H9 (cell line): ENCODE results near the gene SLBP. TPM values are rescaled to one million over a fixed set of nuclear protein-coding genes. Genes with fewer than 3 reads are reported as not detected.

Source experiments
- DNase-seq: peaks from one replicate; pipeline ENCODE4 v3.0.0-alpha.2; 2017
- H2AFZ ChIP-seq: one replicate; pipeline ENCODE4 v1.6.1; 2013; ENCODE audit warnings: mild to moderate bottlenecking, low read length, control low read depth, moderate library complexity
- H2AK5ac ChIP-seq: 2 replicates; pipeline ENCODE4 v1.6.1; 2013; ENCODE audit warnings: low read length, control low read depth, mixed read lengths; ENCODE audit not compliant: insufficient read length
- H2BK120ac ChIP-seq: one replicate; pipeline ENCODE4 v1.6.1; 2013; ENCODE audit warnings: low read depth, mild to moderate bottlenecking, low read length, control low read depth, inconsistent platforms; ENCODE audit not compliant: poor library complexity, severe bottlenecking
- H2BK12ac ChIP-seq: 2 replicates; pipeline ENCODE4 v1.6.1; 2013; ENCODE audit warnings: low read length, control low read depth, mixed read lengths, low read depth; ENCODE audit not compliant: insufficient read length
- H2BK15ac ChIP-seq: 2 replicates; pipeline ENCODE4 v1.6.1; 2013; ENCODE audit warnings: low read depth, low read length, control low read depth
- H2BK20ac ChIP-seq: one replicate; pipeline ENCODE4 v1.6.1; 2013; ENCODE audit warnings: low read depth, mild to moderate bottlenecking, low read length, control low read depth, inconsistent platforms; ENCODE audit not compliant: poor library complexity, severe bottlenecking
- H2BK5ac ChIP-seq: 2 replicates; pipeline ENCODE4 v1.6.1; 2013; ENCODE audit warnings: low read length, control low read depth, mixed read lengths; ENCODE audit not compliant: insufficient read length
- H3K14ac ChIP-seq: 2 replicates; pipeline ENCODE4 v1.6.1; 2013; ENCODE audit warnings: low read length, control low read depth; ENCODE audit not compliant: insufficient read depth
- H3K18ac ChIP-seq: 2 replicates; pipeline ENCODE4 v1.6.1; 2013; ENCODE audit warnings: low read depth, mild to moderate bottlenecking, mixed read lengths, low read length, control low read depth; ENCODE audit not compliant: insufficient read length
- H3K23ac ChIP-seq: 2 replicates; pipeline ENCODE4 v1.6.1; 2013; ENCODE audit warnings: low read length, control low read depth, mixed read lengths, low read depth; ENCODE audit not compliant: insufficient read length
- H3K23me2 ChIP-seq: 2 replicates; pipeline ENCODE4 v1.6.1; 2013; ENCODE audit warnings: low read depth, mild to moderate bottlenecking, mixed read lengths, low read length, control low read depth; ENCODE audit not compliant: insufficient read length, poor library complexity, severe bottlenecking
- H3K27ac ChIP-seq: 2 replicates; pipeline ENCODE4 v1.5.1; 2013; ENCODE audit warnings: low read length, control low read depth, mixed read lengths, low read depth; ENCODE audit not compliant: insufficient read length
- H3K27me3 ChIP-seq: 2 replicates; pipeline ENCODE4 v1.6.1; 2013; ENCODE audit warnings: low read length, control low read depth, inconsistent platforms; ENCODE audit not compliant: insufficient read depth
- H3K4ac ChIP-seq: 2 replicates; pipeline ENCODE4 v1.6.1; 2013; ENCODE audit warnings: low read depth, mild to moderate bottlenecking, control low read depth, inconsistent platforms, low read length, moderate library complexity
- H3K4me1 ChIP-seq: 2 replicates; pipeline ENCODE4 v1.6.1; 2013; ENCODE audit warnings: low read length, control low read depth, inconsistent platforms; ENCODE audit not compliant: insufficient read depth
- H3K4me2 ChIP-seq: 2 replicates; pipeline ENCODE4 v1.6.1; 2013; ENCODE audit warnings: low read length, control low read depth, mixed read lengths; ENCODE audit not compliant: insufficient read length, insufficient read depth
- H3K56ac ChIP-seq: 2 replicates; pipeline ENCODE4 v1.6.1; 2013; ENCODE audit warnings: low read depth, mild to moderate bottlenecking, mixed read lengths, low read length, control low read depth; ENCODE audit not compliant: insufficient read length
- H3K79me1 ChIP-seq: 2 replicates; pipeline ENCODE4 v1.6.1; 2013; ENCODE audit warnings: low read depth, mild to moderate bottlenecking, moderate library complexity, low read length, control low read depth, inconsistent platforms; ENCODE audit not compliant: insufficient read depth, poor library complexity, severe bottlenecking
- H3K79me2 ChIP-seq: 2 replicates; pipeline ENCODE4 v1.6.1; 2013; ENCODE audit warnings: low read length, control low read depth, inconsistent platforms; ENCODE audit not compliant: insufficient read depth
- H3K9ac ChIP-seq: 2 replicates; pipeline ENCODE4 v1.6.1; 2013; ENCODE audit warnings: low read length, control low read depth, mixed read lengths; ENCODE audit not compliant: insufficient read length; ENCODE audit errors: extremely low read depth
- H3K9me3 ChIP-seq: one replicate; pipeline ENCODE4 v1.6.1; 2013; ENCODE audit warnings: low read depth, low read length, inconsistent platforms; ENCODE audit not compliant: control insufficient read depth
- H3T11ph ChIP-seq: one replicate; pipeline ENCODE4 v1.6.1; 2013; ENCODE audit warnings: mild to moderate bottlenecking, low read length, control low read depth, inconsistent platforms
- H4K20me1 ChIP-seq: one replicate; pipeline ENCODE4 v1.6.1; 2013; ENCODE audit not compliant: control insufficient read depth, insufficient read length, insufficient read depth
- H4K5ac ChIP-seq: 2 replicates; pipeline ENCODE4 v1.6.1; 2013; ENCODE audit warnings: low read depth, mild to moderate bottlenecking, mixed read lengths, low read length, control low read depth; ENCODE audit not compliant: insufficient read length
- H4K8ac ChIP-seq: replicated peaks from 2 replicates; pipeline ENCODE4 v1.6.1; 2013; ENCODE audit warnings: low read length, control low read depth, mixed read lengths, low read depth; ENCODE audit not compliant: insufficient read length
- H4K91ac ChIP-seq: 2 replicates; pipeline ENCODE4 v1.6.1; 2013; ENCODE audit warnings: low read depth, mild to moderate bottlenecking, moderate library complexity, mixed read lengths, low read length, control low read depth; ENCODE audit not compliant: insufficient read length
- H3K27ac Mint-ChIP-seq, 3 experiments: 2 replicates in 2 of 3; 3 replicates in 1 of 3; pipeline ENCODE4 v1.8.0; 2020 to 2021; ENCODE audit warnings: mixed read lengths in 3 of 3, mild to moderate bottlenecking in 1 of 3, moderate library complexity in 1 of 3
- H3K27me3 Mint-ChIP-seq: 2 replicates; pipeline ENCODE4 v1.8.0; 2021; ENCODE audit warnings: low read depth, mild to moderate bottlenecking, moderate library complexity, mixed read lengths
- H3K36me3 Mint-ChIP-seq, 3 experiments: 2 replicates in 2 of 3; 3 replicates in 1 of 3; pipeline ENCODE4 v1.8.0; 2020 to 2021; ENCODE audit warnings: low read depth in 3 of 3, mixed read lengths in 3 of 3; ENCODE audit not compliant: insufficient read depth in 1 of 3
- H3K4me1 Mint-ChIP-seq, 2 experiments: 2 replicates each; pipeline ENCODE4 v1.8.0; 2020; ENCODE audit warnings: mixed read lengths in 2 of 2
- H3K4me3 Mint-ChIP-seq, 2 experiments: 2 replicates in 1 of 2; 3 replicates in 1 of 2; pipeline ENCODE4 v1.8.0; 2020 to 2021; ENCODE audit warnings: mild to moderate bottlenecking in 2 of 2, mixed read lengths in 2 of 2, moderate library complexity in 1 of 2
- H3K9me3 Mint-ChIP-seq, 2 experiments: 2 replicates in 1 of 2; 3 replicates in 1 of 2; pipeline ENCODE4 v1.8.0; 2020; ENCODE audit warnings: mild to moderate bottlenecking in 2 of 2, mixed read lengths in 2 of 2, moderate library complexity in 1 of 2
- WGBS: extraction: QIAGEN DNeasy Blood & Tissue Kit; methylation state at CpG from one replicate; pipeline ENCODE4 v1.1.7; 2013; ENCODE audit warnings: missing lambda C conversion rate, low lambda C conversion rate, mixed read lengths; ENCODE audit not compliant: insufficient read length; ENCODE audit errors: extremely low coverage; 5-methylcytosine and 5-hydroxymethylcytosine counted together
- total RNA-seq: library from RNA; stranded (reverse); gene quantifications from 2 replicates; pipeline ENCODE4 v1.2.1, GENCODE V29; 2021
- TF ChIP-seq, protein P1 (sequence below): fragments of 200-600 bp; sonication (generic); conservative IDR thresholded peaks from 3 replicates; pipeline ENCODE4 v1.8.0; 2021; ENCODE audit warnings: antibody characterized with exemption, mild to moderate bottlenecking

Gene SLBP
- total RNA-seq, 1 experiment from 2014 or later, result 62.7 TPM

DNA sequence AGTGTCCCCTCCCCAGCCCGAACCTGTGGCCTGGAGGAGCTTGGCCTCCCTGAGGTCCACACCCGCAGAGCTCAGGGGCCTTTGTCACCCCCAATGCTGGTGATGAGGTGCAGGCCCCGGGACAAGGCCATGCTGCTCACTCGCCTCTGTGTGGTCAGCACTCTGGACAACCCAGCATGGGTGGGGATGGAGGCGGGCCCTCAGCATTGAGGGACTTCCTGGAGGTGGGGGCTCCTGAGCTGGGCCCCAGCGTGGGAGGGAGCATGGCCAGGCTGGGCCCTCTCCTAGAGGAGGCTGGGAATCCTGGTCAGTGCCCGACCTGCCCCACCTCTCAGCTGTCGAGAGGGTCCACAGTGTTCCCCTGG is 39.8 kb upstream of the SLBP start:
- Histone ChIP-seq H2AFZ (no peak overlapping the region), H3K23ac (no peak overlapping the region), H2BK20ac (no peak overlapping the region), H3K79me1 (no peaks in the 10 kb centered on the region), H3K27ac (no peak overlapping the region), H3K27me3 (no peaks in the 10 kb centered on the region), H2BK12ac (no peak overlapping the region), H4K5ac (no peak overlapping the region), H3K14ac (no peak overlapping the region), H3K4me2 (no peak overlapping the region), H2BK15ac (no peak overlapping the region), H3K9ac (no peak overlapping the region), H2BK120ac (no peak overlapping the region), H4K20me1 (no peaks in the 10 kb centered on the region), H2AK5ac (no peak overlapping the region), H4K91ac (no peak overlapping the region), H3K4ac (no peak overlapping the region), H3K18ac (no peak overlapping the region), H3K9me3 (no peaks in the 10 kb centered on the region), H2BK5ac (no peak overlapping the region), H3K56ac (no peak overlapping the region), H4K8ac (no peak overlapping the region), H3K23me2 (no peaks in the 10 kb centered on the region), H3T11ph (no peak overlapping the region), H3K79me2 (no peaks in the 10 kb centered on the region), H3K4me1 (no peaks in the 10 kb centered on the region)
- H3K4me3 Mint-ChIP-seq, result no peak overlapping the region
- H3K9me3 Mint-ChIP-seq, result no peaks in the 10 kb centered on the region
- no peak overlapping the region for H3K27ac Mint-ChIP-seq
- TF ChIP-seq, protein P1, sequence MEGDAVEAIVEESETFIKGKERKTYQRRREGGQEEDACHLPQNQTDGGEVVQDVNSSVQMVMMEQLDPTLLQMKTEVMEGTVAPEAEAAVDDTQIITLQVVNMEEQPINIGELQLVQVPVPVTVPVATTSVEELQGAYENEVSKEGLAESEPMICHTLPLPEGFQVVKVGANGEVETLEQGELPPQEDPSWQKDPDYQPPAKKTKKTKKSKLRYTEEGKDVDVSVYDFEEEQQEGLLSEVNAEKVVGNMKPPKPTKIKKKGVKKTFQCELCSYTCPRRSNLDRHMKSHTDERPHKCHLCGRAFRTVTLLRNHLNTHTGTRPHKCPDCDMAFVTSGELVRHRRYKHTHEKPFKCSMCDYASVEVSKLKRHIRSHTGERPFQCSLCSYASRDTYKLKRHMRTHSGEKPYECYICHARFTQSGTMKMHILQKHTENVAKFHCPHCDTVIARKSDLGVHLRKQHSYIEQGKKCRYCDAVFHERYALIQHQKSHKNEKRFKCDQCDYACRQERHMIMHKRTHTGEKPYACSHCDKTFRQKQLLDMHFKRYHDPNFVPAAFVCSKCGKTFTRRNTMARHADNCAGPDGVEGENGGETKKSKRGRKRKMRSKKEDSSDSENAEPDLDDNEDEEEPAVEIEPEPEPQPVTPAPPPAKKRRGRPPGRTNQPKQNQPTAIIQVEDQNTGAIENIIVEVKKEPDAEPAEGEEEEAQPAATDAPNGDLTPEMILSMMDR, result no peak
- no peaks in the 10 kb centered on the region for H3K36me3 Mint-ChIP-seq
- WGBS, result no CpG with 5 or more reads among the region's 8 CpGs
- no peak for DNase-seq
- H3K27me3 Mint-ChIP-seq, result no peaks in the 10 kb centered on the region
- H3K4me1 Mint-ChIP-seq, result peaks cover 0 to 10% of the 10 kb centered on the region in 2 experiments; a peak in 1 of 4 replicates
